Parathyroid adenoma (tissue), 2 donors: Measurements from ENCODE around the gene FGF11.

Experiments
- H2AFZ ChIP-seq: fragments of 300-600 bp; sonication (generic); one replicate; pipeline ENCODE4 v1.7.0; 2017; ENCODE audit warnings: antibody characterized with exemption, mild to moderate bottlenecking
- H3K27ac ChIP-seq: fragments of 300-600 bp; sonication (generic); one replicate; pipeline ENCODE4 v1.7.0; 2017
- H3K27me3 ChIP-seq: fragments of 300-600 bp; sonication (generic); one replicate; pipeline ENCODE4 v1.7.0; 2017; ENCODE audit warnings: low read length; ENCODE audit not compliant: control insufficient read depth, insufficient read depth
- H3K36me3 ChIP-seq: fragments of 300-600 bp; sonication (generic); one replicate; pipeline ENCODE4 v1.7.0; 2017; ENCODE audit warnings: low read length; ENCODE audit not compliant: control insufficient read depth, insufficient read depth
- H3K4me1 ChIP-seq: fragments of 300-600 bp; sonication (generic); one replicate; pipeline ENCODE4 v1.7.0; 2017; ENCODE audit warnings: control low read depth
- H3K4me2 ChIP-seq: fragments of 300-600 bp; sonication (generic); one replicate; pipeline ENCODE4 v1.7.0; 2017; ENCODE audit warnings: low read length
- H3K4me3 ChIP-seq: fragments of 300-600 bp; sonication (generic); one replicate; pipeline ENCODE4 v1.7.0; 2017; ENCODE audit warnings: low read depth, low read length
- H3K79me2 ChIP-seq: fragments of 300-600 bp; sonication (generic); one replicate; pipeline ENCODE4 v1.7.0; 2017; ENCODE audit warnings: control low read depth
- H3K9ac ChIP-seq: fragments of 300-600 bp; sonication (generic); one replicate; pipeline ENCODE4 v1.7.0; 2017; ENCODE audit warnings: mild to moderate bottlenecking
- H3K9me3 ChIP-seq: fragments of 300-600 bp; sonication (generic); one replicate; pipeline ENCODE4 v1.7.0; 2017; ENCODE audit warnings: low read length; ENCODE audit not compliant: control insufficient read depth
- TF ChIP-seq, protein P1 (sequence below): fragments of 300-600 bp; sonication (generic); IDR thresholded peaks from one replicate; pipeline ENCODE4 v1.7.0; 2017; ENCODE audit warnings: antibody characterized with exemption, mild to moderate bottlenecking
- donor health status: primary hyperparathyroidism.

Gene FGF11

GRCh38 chr17:7408252-7408727 lies 31.0 kb upstream of the FGF11 start:
- no peak overlapping the region for H3K27ac ChIP-seq
- no peaks in the 10 kb centered on the region for H3K27me3 ChIP-seq
- H3K4me3 ChIP-seq = no peak overlapping the region
- TF ChIP-seq, protein P1, sequence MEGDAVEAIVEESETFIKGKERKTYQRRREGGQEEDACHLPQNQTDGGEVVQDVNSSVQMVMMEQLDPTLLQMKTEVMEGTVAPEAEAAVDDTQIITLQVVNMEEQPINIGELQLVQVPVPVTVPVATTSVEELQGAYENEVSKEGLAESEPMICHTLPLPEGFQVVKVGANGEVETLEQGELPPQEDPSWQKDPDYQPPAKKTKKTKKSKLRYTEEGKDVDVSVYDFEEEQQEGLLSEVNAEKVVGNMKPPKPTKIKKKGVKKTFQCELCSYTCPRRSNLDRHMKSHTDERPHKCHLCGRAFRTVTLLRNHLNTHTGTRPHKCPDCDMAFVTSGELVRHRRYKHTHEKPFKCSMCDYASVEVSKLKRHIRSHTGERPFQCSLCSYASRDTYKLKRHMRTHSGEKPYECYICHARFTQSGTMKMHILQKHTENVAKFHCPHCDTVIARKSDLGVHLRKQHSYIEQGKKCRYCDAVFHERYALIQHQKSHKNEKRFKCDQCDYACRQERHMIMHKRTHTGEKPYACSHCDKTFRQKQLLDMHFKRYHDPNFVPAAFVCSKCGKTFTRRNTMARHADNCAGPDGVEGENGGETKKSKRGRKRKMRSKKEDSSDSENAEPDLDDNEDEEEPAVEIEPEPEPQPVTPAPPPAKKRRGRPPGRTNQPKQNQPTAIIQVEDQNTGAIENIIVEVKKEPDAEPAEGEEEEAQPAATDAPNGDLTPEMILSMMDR = no peak
- no peak overlapping the region for H3K4me2 ChIP-seq
- no peak overlapping the region for H3K9ac ChIP-seq
- no peak overlapping the region for H2AFZ ChIP-seq
- H3K79me2 ChIP-seq = no peaks in the 10 kb centered on the region
- H3K36me3 ChIP-seq = no peaks in the 10 kb centered on the region
- peaks cover 7% of the 10 kb centered on the region for H3K4me1 ChIP-seq
- H3K9me3 ChIP-seq = no peaks in the 10 kb centered on the region

DNA sequence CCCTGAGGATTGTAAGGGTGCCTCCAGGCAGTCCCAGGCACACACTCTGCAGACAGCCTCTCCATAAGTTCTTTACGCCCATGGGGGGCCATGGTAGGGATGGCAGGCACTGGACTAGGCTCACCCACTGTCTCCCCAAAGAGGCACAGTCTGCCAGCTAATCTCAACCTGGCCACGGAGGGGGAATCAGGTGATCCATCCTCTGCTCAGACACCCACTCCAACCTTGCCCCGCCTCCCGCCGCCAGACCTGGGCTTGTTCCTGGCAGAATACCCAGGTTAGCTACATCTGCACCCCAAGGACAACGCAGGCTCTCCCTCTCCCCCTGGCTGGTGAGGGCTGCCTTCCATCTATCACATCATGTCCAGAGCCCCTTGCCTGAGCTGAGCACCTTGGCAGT lies 30.4 kb upstream of the FGF11 start:
- H3K9ac ChIP-seq = no peak overlapping the region
- no peak overlapping the region for H3K4me3 ChIP-seq
- no peak overlapping the region for H3K4me2 ChIP-seq
- H3K27ac ChIP-seq = no peak overlapping the region
- TF ChIP-seq, protein P1 = no peak
- no peaks in the 10 kb centered on the region for H3K27me3 ChIP-seq
- no peaks in the 10 kb centered on the region for H3K36me3 ChIP-seq
- no peak overlapping the region for H2AFZ ChIP-seq
- peaks cover 7% of the 10 kb centered on the region for H3K4me1 ChIP-seq
- no peaks in the 10 kb centered on the region for H3K79me2 ChIP-seq
- no peaks in the 10 kb centered on the region for H3K9me3 ChIP-seq

- no peak overlapping the region for H3K4me2 ChIP-seq
- H3K27me3 ChIP-seq = no peaks in the 10 kb centered on the region
- TF ChIP-seq, protein P1 = no peak
- peaks cover 7% of the 10 kb centered on the region for H3K4me1 ChIP-seq
- H3K27ac ChIP-seq = no peak overlapping the region
- no peaks in the 10 kb centered on the region for H3K79me2 ChIP-seq
- H3K36me3 ChIP-seq = no peaks in the 10 kb centered on the region
- H3K9ac ChIP-seq = no peak overlapping the region
- H3K9me3 ChIP-seq = no peaks in the 10 kb centered on the region
- no peak overlapping the region for H3K4me3 ChIP-seq
- H2AFZ ChIP-seq = no peak overlapping the region
Observed at GRCh38 chr17:7409716-7410115, 29.6 kb upstream of the FGF11 start.

DNA sequence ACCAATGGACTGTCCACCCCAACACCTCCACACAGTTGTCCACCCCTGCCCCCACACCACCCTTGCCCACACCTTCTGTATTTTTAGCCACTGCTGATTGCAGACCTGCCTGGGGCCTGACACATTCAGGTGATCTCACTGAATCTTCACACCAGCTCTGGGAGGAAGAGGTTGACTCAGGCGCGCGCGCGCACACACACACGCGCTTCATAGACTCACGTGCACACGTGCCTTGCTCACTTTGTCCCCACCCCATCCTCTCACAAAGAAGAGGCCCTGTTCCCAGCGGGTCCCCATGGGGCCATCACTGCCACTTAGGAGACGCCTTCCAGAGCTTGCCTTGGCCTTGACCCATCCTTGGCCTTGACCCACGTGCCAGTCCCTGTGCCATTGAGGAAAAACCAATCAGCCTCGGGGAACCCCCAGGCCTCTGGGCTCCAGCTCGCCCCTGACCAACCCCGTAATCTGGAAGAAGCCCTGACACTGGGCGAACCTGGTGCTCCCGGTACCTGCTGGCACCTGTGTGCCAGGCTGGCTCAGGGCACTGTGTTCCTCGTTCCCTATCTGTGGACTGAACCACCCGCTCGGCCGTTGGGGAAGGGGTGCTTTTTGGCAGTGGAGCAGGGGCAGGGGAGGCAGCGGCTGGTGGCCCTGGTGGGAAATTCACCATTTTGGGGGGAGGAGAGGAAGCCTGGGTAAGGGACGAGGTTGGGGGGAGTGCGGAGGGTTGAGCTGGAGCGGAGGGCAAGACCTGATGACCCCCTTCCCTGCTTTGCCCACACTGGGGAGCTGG lies 28.5 kb upstream of the FGF11 start:
- Histone ChIP-seq H3K4me2 (no peak overlapping the region), H3K36me3 (no peaks in the 10 kb centered on the region), H3K27me3 (no peaks in the 10 kb centered on the region), H3K27ac (no peak overlapping the region), H3K9ac (no peak overlapping the region), H3K9me3 (no peaks in the 10 kb centered on the region), H3K4me1 (peaks cover 4% of the 10 kb centered on the region), H3K79me2 (no peaks in the 10 kb centered on the region), H2AFZ (no peak overlapping the region), H3K4me3 (no peak overlapping the region)
- TF ChIP-seq, protein P1 = no peak

DNA sequence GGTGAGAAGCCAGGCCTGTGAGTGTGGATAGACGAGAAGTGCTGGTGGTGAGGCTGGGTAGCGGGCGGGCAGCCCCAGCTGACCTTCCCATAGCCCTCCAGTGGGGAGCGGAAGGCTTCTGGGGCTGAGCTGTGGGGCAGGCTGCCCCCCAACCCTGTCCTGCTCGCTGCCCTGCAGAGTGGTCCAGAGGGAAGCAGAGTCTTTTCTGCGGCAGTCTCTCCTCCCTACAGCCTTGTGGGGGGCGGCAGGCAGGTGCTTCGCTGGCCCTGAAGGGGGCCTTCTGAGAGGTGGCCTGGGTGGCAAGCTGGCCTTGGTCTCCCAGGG lies 27.9 kb upstream of the FGF11 start:
- H3K79me2 ChIP-seq = no peaks in the 10 kb centered on the region
- H3K9me3 ChIP-seq = no peaks in the 10 kb centered on the region
- no peaks in the 10 kb centered on the region for H3K4me1 ChIP-seq
- H2AFZ ChIP-seq = no peak overlapping the region
- TF ChIP-seq, protein P1 = no peak
- no peaks in the 10 kb centered on the region for H3K27me3 ChIP-seq
- no peak overlapping the region for H3K4me2 ChIP-seq
- no peak overlapping the region for H3K4me3 ChIP-seq
- no peak overlapping the region for H3K27ac ChIP-seq
- no peaks in the 10 kb centered on the region for H3K36me3 ChIP-seq
- H3K9ac ChIP-seq = no peak overlapping the region
